ENCODE data around the gene GCNT2.
"Not testable (repeated sequence)": the region's sequence is repeated elsewhere in the genome, so short reads cannot be mapped to it uniquely, and the experiment has no call there.

GCNT2 gene

DNA sequence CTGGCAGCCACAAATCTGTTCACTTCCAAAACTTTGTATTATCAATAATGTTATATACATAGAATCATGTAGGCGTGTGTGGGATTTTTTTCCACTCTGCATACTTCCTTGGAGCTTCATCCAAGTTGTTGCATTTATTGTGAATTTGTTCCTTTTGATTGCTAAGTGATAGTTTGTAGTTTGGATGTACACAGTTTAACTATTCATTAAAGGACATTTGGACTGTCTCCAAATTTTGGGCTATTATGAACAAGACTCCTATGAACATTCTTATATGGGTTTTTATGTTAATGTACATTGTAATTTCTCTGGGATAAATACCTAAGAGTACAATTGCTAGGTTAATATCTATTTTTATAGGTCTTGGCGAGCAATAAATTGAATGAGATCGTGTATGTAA is 36.2 kb upstream of the GCNT2 start:
- Histone ChIP-seq H3K27me3 (ENCODE audit: insufficient read depth, low read length, poor library complexity) (no peaks in the 10 kb centered on the region), H3K9ac (ENCODE audit: low read depth, low read length) (no peak overlapping the region), H3K4me2 (ENCODE audit: insufficient read depth, low read length) (no peak overlapping the region), H2AFZ (ENCODE audit: low read depth, low read length) (no peak overlapping the region), H3K9me3 (ENCODE audit: insufficient read depth, low read length, severe bottlenecking) (no peaks in the 10 kb centered on the region), H3K27ac (ENCODE audit: low read length) (no peak overlapping the region), H3K4me1 (ENCODE audit: insufficient read depth, low read length) (no peaks in the 10 kb centered on the region), H3K4me3 (ENCODE audit: low read depth in 1 of 2, low read length in 2 of 2) (no peak overlapping the region), H3K36me3 (ENCODE audit: insufficient read depth, low read length) (no peaks in the 10 kb centered on the region), H3K79me2 (ENCODE audit: insufficient read depth, low read length) (no peaks in the 10 kb centered on the region), H4K20me1 (ENCODE audit: insufficient read depth, low read length) (no peaks in the 10 kb centered on the region)
- ATAC-seq (ENCODE audit: insufficient read depth, low read depth) (no peak), DNase-seq (no peak)
- TF ChIP-seq CTCF (IDR thresholded peaks at IDR 0.05; ENCODE audit: borderline replicate concordance, extremely low read depth, low read length, poor library complexity, severe bottlenecking) = no peak
- no peak for TF ChIP-seq EZH2 (IDR thresholded peaks at IDR 0.05; ENCODE audit: borderline replicate concordance, low read depth, low read length, severe bottlenecking)

- no peaks in the 10 kb centered on the region for H3K9me3 ChIP-seq (ENCODE audit: insufficient read depth, low read length, severe bottlenecking)
- no peak overlapping the region for H3K27ac ChIP-seq (ENCODE audit: low read length)
- H2AFZ ChIP-seq (ENCODE audit: low read depth, low read length) = no peak overlapping the region
- no peak overlapping the region for H3K4me2 ChIP-seq (ENCODE audit: insufficient read depth, low read length)
- H3K79me2 ChIP-seq (ENCODE audit: insufficient read depth, low read length) = no peaks in the 10 kb centered on the region
- H4K20me1 ChIP-seq (ENCODE audit: insufficient read depth, low read length) = no peaks in the 10 kb centered on the region
- DNase-seq (no peak), ATAC-seq (ENCODE audit: insufficient read depth, low read depth) (no peak)
- no peaks in the 10 kb centered on the region for H3K27me3 ChIP-seq (ENCODE audit: insufficient read depth, low read length, poor library complexity)
- H3K4me1 ChIP-seq (ENCODE audit: insufficient read depth, low read length) = no peaks in the 10 kb centered on the region
- H3K4me3 ChIP-seq (ENCODE audit: low read depth in 1 of 2, low read length in 2 of 2) = no peak overlapping the region
- H3K9ac ChIP-seq (ENCODE audit: low read depth, low read length) = no peak overlapping the region
- no peaks in the 10 kb centered on the region for H3K36me3 ChIP-seq (ENCODE audit: insufficient read depth, low read length)
- TF ChIP-seq EZH2 (IDR thresholded peaks at IDR 0.05; ENCODE audit: borderline replicate concordance, low read depth, low read length, severe bottlenecking) (no peak), CTCF (IDR thresholded peaks at IDR 0.05; ENCODE audit: borderline replicate concordance, extremely low read depth, low read length, poor library complexity, severe bottlenecking) (no peak)
These were observed 35.7 kb upstream of the GCNT2 start for GRCh38 chr6:10485406-10485805.

DNA sequence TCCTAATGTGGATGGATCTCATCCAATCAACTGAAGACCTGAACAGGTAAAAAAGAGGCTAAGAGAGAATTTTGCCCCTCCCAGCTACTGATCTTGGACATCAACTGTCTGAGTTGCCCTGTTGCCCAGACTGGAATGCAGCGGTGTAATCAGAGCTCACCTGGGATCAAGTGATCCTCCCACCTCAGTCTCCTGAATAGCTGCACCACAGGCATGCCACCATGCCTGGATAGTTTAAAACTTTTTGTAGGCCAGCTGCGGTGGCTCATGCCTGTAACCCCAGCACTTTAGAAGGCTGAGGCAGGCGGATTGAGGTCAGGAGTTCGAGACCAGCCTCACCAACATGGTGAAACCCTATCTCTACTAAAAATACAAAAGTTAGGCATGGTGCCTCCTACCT is 34.9 kb upstream of the GCNT2 start:
- H3K36me3 ChIP-seq (ENCODE audit: insufficient read depth, low read length) = no peaks in the 10 kb centered on the region
- DNase-seq (no peak), ATAC-seq (ENCODE audit: insufficient read depth, low read depth) (no peak)
- TF ChIP-seq EZH2 (IDR thresholded peaks at IDR 0.05; ENCODE audit: borderline replicate concordance, low read depth, low read length, severe bottlenecking) = no peak
- no peak for TF ChIP-seq CTCF (IDR thresholded peaks at IDR 0.05; ENCODE audit: borderline replicate concordance, extremely low read depth, low read length, poor library complexity, severe bottlenecking)
- H3K79me2 ChIP-seq (ENCODE audit: insufficient read depth, low read length) = no peaks in the 10 kb centered on the region
- H2AFZ ChIP-seq (ENCODE audit: low read depth, low read length) = no peak overlapping the region
- H3K27me3 ChIP-seq (ENCODE audit: insufficient read depth, low read length, poor library complexity) = no peaks in the 10 kb centered on the region
- H3K9me3 ChIP-seq (ENCODE audit: insufficient read depth, low read length, severe bottlenecking) = no peaks in the 10 kb centered on the region
- no peaks in the 10 kb centered on the region for H3K4me1 ChIP-seq (ENCODE audit: insufficient read depth, low read length)
- H3K27ac ChIP-seq (ENCODE audit: low read length) = no peak overlapping the region
- no peak overlapping the region for H3K9ac ChIP-seq (ENCODE audit: low read depth, low read length)
- H4K20me1 ChIP-seq (ENCODE audit: insufficient read depth, low read length) = no peaks in the 10 kb centered on the region
- H3K4me3 ChIP-seq (ENCODE audit: low read depth in 1 of 2, low read length in 2 of 2) = no peak overlapping the region
- no peak overlapping the region for H3K4me2 ChIP-seq (ENCODE audit: insufficient read depth, low read length)

DNA sequence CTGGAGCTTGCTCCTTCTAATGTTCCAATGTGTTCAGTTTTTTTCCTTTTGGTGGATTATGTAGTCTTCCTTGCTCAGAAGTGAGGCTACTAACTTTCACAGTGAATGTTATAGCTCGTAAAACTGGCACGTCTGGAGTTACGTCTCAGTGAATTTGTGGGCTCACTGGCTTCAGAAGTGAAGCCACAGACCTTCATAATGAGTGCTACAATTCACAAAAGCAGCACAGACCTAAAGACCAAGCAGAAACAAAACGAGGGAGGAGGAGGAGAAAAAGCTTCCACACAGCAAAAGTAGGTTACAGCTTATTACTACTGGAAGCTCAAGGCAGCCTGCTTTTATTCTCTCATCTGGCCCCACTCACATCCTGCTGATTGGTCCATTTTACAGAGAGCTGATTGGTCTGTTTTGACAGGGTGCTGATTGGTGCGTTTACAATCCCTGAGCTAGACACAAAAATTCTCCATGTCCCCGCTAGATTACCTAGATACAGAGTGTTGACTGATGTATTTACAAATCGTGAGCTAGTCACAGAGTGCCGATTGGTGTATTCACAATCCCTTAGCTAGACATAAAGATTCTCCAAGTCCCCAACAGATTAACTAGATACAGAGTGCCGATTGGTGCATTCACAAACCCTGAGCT is 34.1 kb upstream of the GCNT2 start:
- H3K27ac ChIP-seq (ENCODE audit: low read length); H3K9me3 ChIP-seq (ENCODE audit: insufficient read depth, low read length, severe bottlenecking); H3K79me2 ChIP-seq (ENCODE audit: insufficient read depth, low read length); H3K4me2 ChIP-seq (ENCODE audit: insufficient read depth, low read length); DNase-seq; H3K9ac ChIP-seq (ENCODE audit: low read depth, low read length); H3K27me3 ChIP-seq (ENCODE audit: insufficient read depth, low read length, poor library complexity); H2AFZ ChIP-seq (ENCODE audit: low read depth, low read length); ATAC-seq (ENCODE audit: insufficient read depth, low read depth); H3K36me3 ChIP-seq (ENCODE audit: insufficient read depth, low read length); H3K4me1 ChIP-seq (ENCODE audit: insufficient read depth, low read length); H3K4me3 ChIP-seq (ENCODE audit: low read depth in 1 of 2, low read length in 2 of 2); H4K20me1 ChIP-seq (ENCODE audit: insufficient read depth, low read length): not testable (repeated sequence)

Measured in DND-41 (cell line).